NT2/D1 (cell line): ENCODE results near the gene CASP2.

Experiments used
- YY1 ChIP-seq: IDR thresholded peaks from 2 replicates; pipeline ENCODE4 v1.6.1; 2011; ENCODE audit not compliant: insufficient read length, insufficient read depth
- ZNF274 ChIP-seq: IDR thresholded peaks from 2 replicates; pipeline ENCODE4 v1.6.1; 2011; ENCODE audit warnings: mild to moderate bottlenecking, low read depth, low read length

- TF ChIP-seq YY1: no peak
- no peak for TF ChIP-seq ZNF274
These were observed 53.7 kb downstream of the CASP2 start for GRCh38 chr7:143341842-143342241.
